ENCODE data around the gene M1AP. TPM values are rescaled to one million over a fixed set of nuclear protein-coding genes. Genes with fewer than 3 reads are reported as not detected.

Gene M1AP
- total and polyA plus RNA-seq, 7 donors, result 0.01 to 0.21 TPM; not detected in 5

- Histone ChIP-seq H3K4me3 (no peak overlapping the region), H3K27me3 (ENCODE audit: insufficient read depth in 3 of 3, low read length in 2 of 3) (no peaks in the 10 kb centered on the region), H3K9me3 (no peaks in the 10 kb centered on the region), H3K27ac (no peak overlapping the region), H3K36me3 (ENCODE audit: insufficient read depth in 1 of 2, low read depth in 1 of 2) (no peaks in the 10 kb centered on the region), H3K4me1 (no peaks in the 10 kb centered on the region)
- DNase-seq, result no peak
- WGBS, 3 donors, result 86 to 88% (median 87%) methylated on average over 12 of the region's 12 CpGs
- no peak for ATAC-seq
- no peak for TF ChIP-seq CTCF (IDR thresholded peaks at IDR 0.05)
- intact Hi-C loops (cut with DNase I), result no loop called here
These were observed 27.5 kb downstream of the M1AP start for GRCh38 chr2:74620671-74621070.

GRCh38 chr2:74619651-74620297, 28.4 kb downstream of the M1AP start:
- Histone ChIP-seq H3K27me3 (ENCODE audit: insufficient read depth in 3 of 3, low read length in 2 of 3) (peaks cover 0 to 4% (median 0%) of the 10 kb centered on the region in 3 donors), H3K9me3 (no peaks in the 10 kb centered on the region), H3K27ac (no peak overlapping the region), H3K4me3 (no peak overlapping the region), H3K4me1 (no peaks in the 10 kb centered on the region), H3K36me3 (ENCODE audit: insufficient read depth in 1 of 2, low read depth in 1 of 2) (no peaks in the 10 kb centered on the region)
- no peak for DNase-seq
- TF ChIP-seq CTCF (IDR thresholded peaks at IDR 0.05), result no peak
- 87 to 89% (median 87%) methylated on average over 5 of the region's 5 CpGs for WGBS, 3 donors
- intact Hi-C loops (cut with DNase I), result no loop called here
- no peak for ATAC-seq

- no peak overlapping the region for H3K27ac ChIP-seq
- no peak for ATAC-seq
- DNase-seq, result no peak
- H3K9me3 ChIP-seq, result no peaks in the 10 kb centered on the region
- peaks cover 0 to 13% (median 0%) of the 10 kb centered on the region in 3 donors for H3K27me3 ChIP-seq (ENCODE audit: insufficient read depth in 3 of 3, low read length in 2 of 3)
- WGBS, 3 donors, result 63 to 71% (median 67%) methylated on average over 6 of the region's 6 CpGs
- intact Hi-C loops (cut with DNase I), result no loop called here
- no peaks in the 10 kb centered on the region for H3K4me1 ChIP-seq
- TF ChIP-seq CTCF (IDR thresholded peaks at IDR 0.05), result no peak
- H3K4me3 ChIP-seq, result no peak overlapping the region
- H3K36me3 ChIP-seq (ENCODE audit: insufficient read depth in 1 of 2, low read depth in 1 of 2), result no peaks in the 10 kb centered on the region
These were observed 29.6 kb downstream of the M1AP start for GRCh38 chr2:74618410-74619083.

GRCh38 chr2:74617122-74617521, 31.0 kb downstream of the M1AP start:
- Histone ChIP-seq H3K27me3 (ENCODE audit: insufficient read depth in 3 of 3, low read length in 2 of 3) (peaks cover 0 to 24% (median 3%) of the 10 kb centered on the region in 3 donors), H3K4me3 (no peak overlapping the region), H3K4me1 (no peaks in the 10 kb centered on the region), H3K9me3 (no peaks in the 10 kb centered on the region), H3K36me3 (ENCODE audit: insufficient read depth in 1 of 2, low read depth in 1 of 2) (no peaks in the 10 kb centered on the region), H3K27ac (no peak overlapping the region)
- no peak for TF ChIP-seq CTCF (IDR thresholded peaks at IDR 0.05)
- ATAC-seq, result no peak
- intact Hi-C loops (cut with DNase I), result no loop called here
- no peak for DNase-seq
- 79 to 83% (median 81%) methylated on average over 3 of the region's 3 CpGs for WGBS, 3 donors

Measured in psoas muscle (tissue), 8 donors.